CD4-positive, alpha-beta T cell (primary cell): ENCODE data around the gene CCDC177. TPM values are rescaled to one million over a fixed set of nuclear protein-coding genes. Genes with fewer than 3 reads are reported as not detected.

Experiments used
- ATAC-seq: fragments of 200-7000 bp; cut with Tn5 transposase; one replicate; pipeline ENCODE4 v1.10.0; 2022; ENCODE audit warnings: mild to moderate bottlenecking; ENCODE audit not compliant: poor library complexity
- CTCF ChIA-PET: fragments of 350-600 bp; sonication (Branson Sonifier 250); formaldehyde crosslinking; loops from one replicate; lab custom pipeline; 2021; ENCODE audit warnings: antibody characterized with exemption, inconsistent platforms; lab: Charles Lee
- POLR2A ChIA-PET: fragments of 350-600 bp; sonication (Branson Sonifier 250); formaldehyde crosslinking; loops from one replicate; lab custom pipeline; 2021; ENCODE audit warnings: antibody characterized with exemption, inconsistent platforms; lab: Charles Lee
- DNase-seq, 14 experiments: peaks; one replicate each; pipeline ENCODE4 v3.0.0-alpha.2; 2013 to 2020; ENCODE audit warnings: mixed read lengths in 2 of 14
- H3K27ac ChIP-seq, 2 donors: one replicate each; pipeline versions ENCODE4 v1.5.1 to v1.7.0; 2013; ENCODE audit warnings: low read length in 2 of 2, low read depth in 1 of 2, mild to moderate bottlenecking in 1 of 2
- H3K27me3 ChIP-seq, 2 experiments: 1 replicate in 1 of 2; 2 replicates in 1 of 2; pipeline versions ENCODE4 v1.6.1 to v1.7.0; 2013; ENCODE audit warnings: low read length in 2 of 2, control low read depth in 1 of 2, mild to moderate bottlenecking in 1 of 2, moderate library complexity in 1 of 2; ENCODE audit not compliant: insufficient read depth in 2 of 2, control insufficient read depth in 1 of 2
- H3K36me3 ChIP-seq: one replicate; pipeline ENCODE4 v1.6.1; 2013; ENCODE audit warnings: low read length, control low read depth; ENCODE audit not compliant: insufficient read depth
- H3K4me1 ChIP-seq: one replicate; pipeline ENCODE4 v1.6.1; 2013; ENCODE audit warnings: low read length, control low read depth; ENCODE audit not compliant: insufficient read depth
- H3K4me3 ChIP-seq: one replicate; pipeline ENCODE4 v1.5.1; 2013; ENCODE audit warnings: mild to moderate bottlenecking, low read length, moderate library complexity
- H3K9me3 ChIP-seq, 2 experiments: 1 replicate in 1 of 2; 2 replicates in 1 of 2; pipeline versions ENCODE4 v1.6.1 to v1.7.0; 2013; ENCODE audit warnings: low read length in 2 of 2, mild to moderate bottlenecking in 2 of 2, control low read depth in 1 of 2, moderate library complexity in 1 of 2; ENCODE audit not compliant: control insufficient read depth in 1 of 2, insufficient read depth in 1 of 2
- H3K27ac Mint-ChIP-seq: one replicate; pipeline ENCODE4 v1.8.0; 2020; ENCODE audit warnings: mixed read lengths
- H3K27me3 Mint-ChIP-seq: one replicate; pipeline ENCODE4 v1.8.0; 2021; ENCODE audit warnings: mixed read lengths
- H3K36me3 Mint-ChIP-seq: one replicate; pipeline ENCODE4 v1.8.0; 2021; ENCODE audit warnings: low read depth, mixed read lengths
- H3K4me1 Mint-ChIP-seq: one replicate; pipeline ENCODE4 v1.8.0; 2021; ENCODE audit warnings: low read depth, mixed read lengths
- H3K4me3 Mint-ChIP-seq: one replicate; pipeline ENCODE4 v1.8.0; 2020; ENCODE audit warnings: mild to moderate bottlenecking, mixed read lengths
- H3K9me3 Mint-ChIP-seq: one replicate; pipeline ENCODE4 v1.8.0; 2020; ENCODE audit warnings: mixed read lengths
- intact Hi-C, 2 experiments: fragments of 100-400 bp; cut with DNase I in 1 of 2; cut with micrococcal nuclease in 1 of 2; formaldehyde crosslinking; loops; one replicate each; pipeline versions ENCODE4 v1.15.1 to v1.9.0; 2023 to 2025; cut with DNase I, micrococcal nuclease
- total RNA-seq, 174 experiments: library from RNA in 2 of 174; stranded (reverse) in 2 of 174; gene quantifications; one replicate each; pipeline ENCODE4 v1.2.3 and lab custom pipeline; 2021 to 2026
- TF ChIP-seq, protein P1 (sequence below): fragments of 200-600 bp; IDR thresholded peaks from one replicate; pipeline ENCODE4 v1.8.0; 2022; ENCODE audit warnings: antibody characterized with exemption, mild to moderate bottlenecking

The CCDC177 gene
- total RNA-seq, 2 experiments from 2014 or later = not detected

GRCh38 chr14:69616408-69616773 lies 41.7 kb upstream of the CCDC177 start:
- H3K9me3 Mint-ChIP-seq = no peaks in the 10 kb centered on the region
- ATAC-seq (no peak), DNase-seq (no peak)
- ChIA-PET POLR2A (interaction anchor here (0.8 to 4.1 kb wide), 6 partner anchors 9 to 151 kb away, joined by 3 to 26 read pairs (median 6); partner anchors contain the start of gene SRSF5), CTCF (interaction anchor here (0.5 to 1.6 kb wide), 3 partner anchors 13 to 110 kb away, joined by 3 read pairs; no protein-coding TSS in a partner anchor)
- H3K27ac Mint-ChIP-seq = peak overlapping the region; percentile 93
- Histone ChIP-seq H3K36me3 (no peaks in the 10 kb centered on the region), H3K4me1 (peaks cover 83% of the 10 kb centered on the region), H3K9me3 (no peaks in the 10 kb centered on the region), H3K27ac (peak overlapping the region; percentile 74 to 92), H3K27me3 (no peaks in the 10 kb centered on the region), H3K4me3 (peak overlapping the region; percentile 91)
- TF ChIP-seq, protein P1, sequence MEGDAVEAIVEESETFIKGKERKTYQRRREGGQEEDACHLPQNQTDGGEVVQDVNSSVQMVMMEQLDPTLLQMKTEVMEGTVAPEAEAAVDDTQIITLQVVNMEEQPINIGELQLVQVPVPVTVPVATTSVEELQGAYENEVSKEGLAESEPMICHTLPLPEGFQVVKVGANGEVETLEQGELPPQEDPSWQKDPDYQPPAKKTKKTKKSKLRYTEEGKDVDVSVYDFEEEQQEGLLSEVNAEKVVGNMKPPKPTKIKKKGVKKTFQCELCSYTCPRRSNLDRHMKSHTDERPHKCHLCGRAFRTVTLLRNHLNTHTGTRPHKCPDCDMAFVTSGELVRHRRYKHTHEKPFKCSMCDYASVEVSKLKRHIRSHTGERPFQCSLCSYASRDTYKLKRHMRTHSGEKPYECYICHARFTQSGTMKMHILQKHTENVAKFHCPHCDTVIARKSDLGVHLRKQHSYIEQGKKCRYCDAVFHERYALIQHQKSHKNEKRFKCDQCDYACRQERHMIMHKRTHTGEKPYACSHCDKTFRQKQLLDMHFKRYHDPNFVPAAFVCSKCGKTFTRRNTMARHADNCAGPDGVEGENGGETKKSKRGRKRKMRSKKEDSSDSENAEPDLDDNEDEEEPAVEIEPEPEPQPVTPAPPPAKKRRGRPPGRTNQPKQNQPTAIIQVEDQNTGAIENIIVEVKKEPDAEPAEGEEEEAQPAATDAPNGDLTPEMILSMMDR = no peak
- H3K4me3 Mint-ChIP-seq = peak overlapping the region; percentile 90
- H3K4me1 Mint-ChIP-seq = peaks cover 93% of the 10 kb centered on the region
- H3K36me3 Mint-ChIP-seq = peaks cover 8% of the 10 kb centered on the region
- no peaks in the 10 kb centered on the region for H3K27me3 Mint-ChIP-seq
- intact Hi-C loops = loop anchor here (5.0 to 10.0 kb wide), 3 partner anchors 48 to 1028 kb away; partner anchors contain the start of gene TTC9 (in 1 of the 2)

DNA sequence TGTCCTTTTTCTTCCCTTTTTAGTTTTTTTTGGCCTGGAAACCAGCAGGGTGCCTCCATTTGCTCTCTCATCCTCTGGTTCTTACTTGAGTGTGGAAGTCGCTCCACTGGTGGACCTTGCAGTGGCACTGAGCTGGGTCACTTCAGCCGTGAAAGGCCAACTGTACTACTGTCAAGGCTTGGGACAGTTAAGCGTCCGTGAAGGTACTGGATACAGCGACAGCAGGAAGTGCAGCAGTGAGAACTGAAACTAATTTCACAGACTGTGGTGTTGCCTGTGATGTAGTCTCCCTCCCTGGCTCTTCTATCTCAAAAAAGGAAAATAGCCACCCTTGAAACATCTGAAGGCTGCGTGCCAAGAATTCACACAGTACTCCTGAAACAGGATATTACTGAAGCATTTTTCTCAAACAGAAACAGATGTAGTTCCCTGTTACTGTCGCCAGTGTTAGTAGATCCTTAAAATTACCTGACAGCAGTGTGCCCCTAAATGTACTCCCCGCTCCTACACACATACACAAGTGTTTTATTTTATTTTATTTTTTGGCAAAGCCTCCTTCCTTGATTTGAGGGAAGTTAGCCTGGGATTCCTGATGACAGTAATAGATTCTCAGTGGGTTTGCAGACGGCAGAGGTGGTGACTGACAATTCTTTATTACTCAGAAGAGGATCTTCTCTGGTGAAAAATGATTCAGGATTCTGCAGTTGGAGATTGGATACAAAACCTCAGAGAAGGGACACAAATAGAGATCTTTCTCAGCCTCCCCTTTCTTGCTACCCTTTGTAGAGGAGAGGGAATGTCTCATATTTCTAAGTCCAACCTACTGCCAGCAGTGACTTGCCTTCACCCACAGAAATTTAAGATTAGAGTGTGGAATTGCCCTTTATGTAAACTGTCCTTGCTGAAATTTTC lies 41.1 kb upstream of the CCDC177 start:
- Mint-ChIP-seq H3K27ac (peak overlapping the region; percentile 93), H3K4me3 (peak overlapping the region; percentile 90), H3K27me3 (no peaks in the 10 kb centered on the region), H3K9me3 (no peaks in the 10 kb centered on the region), H3K36me3 (peaks cover 8% of the 10 kb centered on the region), H3K4me1 (peaks cover 91% of the 10 kb centered on the region)
- Histone ChIP-seq H3K27ac (peak overlapping the region; percentile 74 to 92), H3K27me3 (no peaks in the 10 kb centered on the region), H3K36me3 (no peaks in the 10 kb centered on the region), H3K4me1 (peaks cover 81% of the 10 kb centered on the region), H3K4me3 (peak overlapping the region; percentile 91), H3K9me3 (no peaks in the 10 kb centered on the region)
- ChIA-PET POLR2A (interaction anchor here (0.7 to 4.1 kb wide), 9 partner anchors 9 to 151 kb away, joined by 3 to 26 read pairs (median 5); partner anchors contain the start of gene SRSF5), CTCF (interaction anchor here (1.0 to 1.6 kb wide), 3 partner anchors 14 to 111 kb away, joined by 3 read pairs; no protein-coding TSS in a partner anchor)
- DNase-seq (peak in 8 of 14 experiments; percentile 19 to 87 (median 54)), ATAC-seq (peak; percentile 37)
- intact Hi-C loops = loop anchor here (1.0 to 10.0 kb wide), 4 partner anchors 10 to 1029 kb away; partner anchors contain the start of gene TTC9 (in 1 of the 2)
- TF ChIP-seq, protein P1 = no peak

DNA sequence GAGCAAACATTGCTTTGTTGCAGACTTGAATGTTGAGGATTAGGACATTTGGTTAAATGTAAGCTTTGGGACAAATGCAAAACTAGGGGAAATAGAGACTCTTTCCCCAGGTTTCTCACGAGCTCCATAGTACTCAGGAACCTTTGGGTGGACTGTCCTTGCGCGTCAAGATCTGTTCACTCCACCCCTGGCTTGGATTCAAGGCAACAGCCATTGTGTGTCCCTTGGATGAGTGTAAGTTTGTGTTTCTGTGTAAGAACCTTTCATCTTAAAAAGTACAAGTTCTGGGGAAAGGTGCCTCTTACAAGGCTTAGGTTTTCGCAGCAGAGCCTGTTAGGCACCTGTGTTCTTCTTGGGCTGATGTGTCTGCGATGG lies 40.4 kb upstream of the CCDC177 start:
- TF ChIP-seq, protein P1 = no peak
- no peaks in the 10 kb centered on the region for H3K27me3 Mint-ChIP-seq
- ATAC-seq (no peak), DNase-seq (no peak)
- H3K36me3 Mint-ChIP-seq = peaks cover 8% of the 10 kb centered on the region
- Histone ChIP-seq H3K9me3 (no peaks in the 10 kb centered on the region), H3K27me3 (no peaks in the 10 kb centered on the region), H3K4me1 (peaks cover 82% of the 10 kb centered on the region), H3K36me3 (no peaks in the 10 kb centered on the region), H3K27ac (peak overlapping the region; percentile 74 to 92), H3K4me3 (peak overlapping the region; percentile 91)
- peaks cover 91% of the 10 kb centered on the region for H3K4me1 Mint-ChIP-seq
- POLR2A ChIA-PET = interaction anchor here (0.7 to 5.5 kb wide), 6 partner anchors 10 to 152 kb away, joined by 3 to 44 read pairs (median 8); partner anchors contain the start of gene SRSF5
- intact Hi-C loops = loop anchor here (1.0 to 10.0 kb wide), 4 partner anchors 10 to 1030 kb away; partner anchors contain the start of gene TTC9 (in 1 of the 2)
- no peaks in the 10 kb centered on the region for H3K9me3 Mint-ChIP-seq
- H3K27ac Mint-ChIP-seq = peak overlapping the region; percentile 93
- CTCF ChIA-PET = interaction anchor here (1.0 kb wide), 2 partner anchors 10 to 16 kb away, joined by 3 read pairs; no protein-coding TSS in a partner anchor
- peak overlapping the region; percentile 90 for H3K4me3 Mint-ChIP-seq
